H9 (cell line): ENCODE measurements around the gene NRXN3. TPM values are rescaled to one million over a fixed set of nuclear protein-coding genes. Genes with fewer than 3 reads are reported as not detected.

ENCODE experiments used
- DNase-seq: peaks from one replicate; pipeline ENCODE4 v3.0.0-alpha.2; 2017
- H2AFZ ChIP-seq: one replicate; pipeline ENCODE4 v1.6.1; 2013; ENCODE audit warnings: mild to moderate bottlenecking, low read length, control low read depth, moderate library complexity
- H2AK5ac ChIP-seq: 2 replicates; pipeline ENCODE4 v1.6.1; 2013; ENCODE audit warnings: low read length, control low read depth, mixed read lengths; ENCODE audit not compliant: insufficient read length
- H2BK120ac ChIP-seq: one replicate; pipeline ENCODE4 v1.6.1; 2013; ENCODE audit warnings: low read depth, mild to moderate bottlenecking, low read length, control low read depth, inconsistent platforms; ENCODE audit not compliant: poor library complexity, severe bottlenecking
- H2BK12ac ChIP-seq: 2 replicates; pipeline ENCODE4 v1.6.1; 2013; ENCODE audit warnings: low read length, control low read depth, mixed read lengths, low read depth; ENCODE audit not compliant: insufficient read length
- H2BK15ac ChIP-seq: 2 replicates; pipeline ENCODE4 v1.6.1; 2013; ENCODE audit warnings: low read depth, low read length, control low read depth
- H2BK20ac ChIP-seq: one replicate; pipeline ENCODE4 v1.6.1; 2013; ENCODE audit warnings: low read depth, mild to moderate bottlenecking, low read length, control low read depth, inconsistent platforms; ENCODE audit not compliant: poor library complexity, severe bottlenecking
- H2BK5ac ChIP-seq: 2 replicates; pipeline ENCODE4 v1.6.1; 2013; ENCODE audit warnings: low read length, control low read depth, mixed read lengths; ENCODE audit not compliant: insufficient read length
- H3K14ac ChIP-seq: 2 replicates; pipeline ENCODE4 v1.6.1; 2013; ENCODE audit warnings: low read length, control low read depth; ENCODE audit not compliant: insufficient read depth
- H3K18ac ChIP-seq: 2 replicates; pipeline ENCODE4 v1.6.1; 2013; ENCODE audit warnings: low read depth, mild to moderate bottlenecking, mixed read lengths, low read length, control low read depth; ENCODE audit not compliant: insufficient read length
- H3K23ac ChIP-seq: 2 replicates; pipeline ENCODE4 v1.6.1; 2013; ENCODE audit warnings: low read length, control low read depth, mixed read lengths, low read depth; ENCODE audit not compliant: insufficient read length
- H3K23me2 ChIP-seq: 2 replicates; pipeline ENCODE4 v1.6.1; 2013; ENCODE audit warnings: low read depth, mild to moderate bottlenecking, mixed read lengths, low read length, control low read depth; ENCODE audit not compliant: insufficient read length, poor library complexity, severe bottlenecking
- H3K27ac ChIP-seq: 2 replicates; pipeline ENCODE4 v1.5.1; 2013; ENCODE audit warnings: low read length, control low read depth, mixed read lengths, low read depth; ENCODE audit not compliant: insufficient read length
- H3K27me3 ChIP-seq: 2 replicates; pipeline ENCODE4 v1.6.1; 2013; ENCODE audit warnings: low read length, control low read depth, inconsistent platforms; ENCODE audit not compliant: insufficient read depth
- H3K4ac ChIP-seq: 2 replicates; pipeline ENCODE4 v1.6.1; 2013; ENCODE audit warnings: low read depth, mild to moderate bottlenecking, control low read depth, inconsistent platforms, low read length, moderate library complexity
- H3K4me1 ChIP-seq: 2 replicates; pipeline ENCODE4 v1.6.1; 2013; ENCODE audit warnings: low read length, control low read depth, inconsistent platforms; ENCODE audit not compliant: insufficient read depth
- H3K4me2 ChIP-seq: 2 replicates; pipeline ENCODE4 v1.6.1; 2013; ENCODE audit warnings: low read length, control low read depth, mixed read lengths; ENCODE audit not compliant: insufficient read length, insufficient read depth
- H3K56ac ChIP-seq: 2 replicates; pipeline ENCODE4 v1.6.1; 2013; ENCODE audit warnings: low read depth, mild to moderate bottlenecking, mixed read lengths, low read length, control low read depth; ENCODE audit not compliant: insufficient read length
- H3K79me1 ChIP-seq: 2 replicates; pipeline ENCODE4 v1.6.1; 2013; ENCODE audit warnings: low read depth, mild to moderate bottlenecking, moderate library complexity, low read length, control low read depth, inconsistent platforms; ENCODE audit not compliant: insufficient read depth, poor library complexity, severe bottlenecking
- H3K79me2 ChIP-seq: 2 replicates; pipeline ENCODE4 v1.6.1; 2013; ENCODE audit warnings: low read length, control low read depth, inconsistent platforms; ENCODE audit not compliant: insufficient read depth
- H3K9ac ChIP-seq: 2 replicates; pipeline ENCODE4 v1.6.1; 2013; ENCODE audit warnings: low read length, control low read depth, mixed read lengths; ENCODE audit not compliant: insufficient read length; ENCODE audit errors: extremely low read depth
- H3K9me3 ChIP-seq: one replicate; pipeline ENCODE4 v1.6.1; 2013; ENCODE audit warnings: low read depth, low read length, inconsistent platforms; ENCODE audit not compliant: control insufficient read depth
- H3T11ph ChIP-seq: one replicate; pipeline ENCODE4 v1.6.1; 2013; ENCODE audit warnings: mild to moderate bottlenecking, low read length, control low read depth, inconsistent platforms
- H4K20me1 ChIP-seq: one replicate; pipeline ENCODE4 v1.6.1; 2013; ENCODE audit not compliant: control insufficient read depth, insufficient read length, insufficient read depth
- H4K5ac ChIP-seq: 2 replicates; pipeline ENCODE4 v1.6.1; 2013; ENCODE audit warnings: low read depth, mild to moderate bottlenecking, mixed read lengths, low read length, control low read depth; ENCODE audit not compliant: insufficient read length
- H4K8ac ChIP-seq: replicated peaks from 2 replicates; pipeline ENCODE4 v1.6.1; 2013; ENCODE audit warnings: low read length, control low read depth, mixed read lengths, low read depth; ENCODE audit not compliant: insufficient read length
- H4K91ac ChIP-seq: 2 replicates; pipeline ENCODE4 v1.6.1; 2013; ENCODE audit warnings: low read depth, mild to moderate bottlenecking, moderate library complexity, mixed read lengths, low read length, control low read depth; ENCODE audit not compliant: insufficient read length
- H3K27ac Mint-ChIP-seq, 3 experiments: 2 replicates in 2 of 3; 3 replicates in 1 of 3; pipeline ENCODE4 v1.8.0; 2020 to 2021; ENCODE audit warnings: mixed read lengths in 3 of 3, mild to moderate bottlenecking in 1 of 3, moderate library complexity in 1 of 3
- H3K27me3 Mint-ChIP-seq: 2 replicates; pipeline ENCODE4 v1.8.0; 2021; ENCODE audit warnings: low read depth, mild to moderate bottlenecking, moderate library complexity, mixed read lengths
- H3K36me3 Mint-ChIP-seq, 3 experiments: 2 replicates in 2 of 3; 3 replicates in 1 of 3; pipeline ENCODE4 v1.8.0; 2020 to 2021; ENCODE audit warnings: low read depth in 3 of 3, mixed read lengths in 3 of 3; ENCODE audit not compliant: insufficient read depth in 1 of 3
- H3K4me1 Mint-ChIP-seq, 2 experiments: 2 replicates each; pipeline ENCODE4 v1.8.0; 2020; ENCODE audit warnings: mixed read lengths in 2 of 2
- H3K4me3 Mint-ChIP-seq, 2 experiments: 2 replicates in 1 of 2; 3 replicates in 1 of 2; pipeline ENCODE4 v1.8.0; 2020 to 2021; ENCODE audit warnings: mild to moderate bottlenecking in 2 of 2, mixed read lengths in 2 of 2, moderate library complexity in 1 of 2
- H3K9me3 Mint-ChIP-seq, 2 experiments: 2 replicates in 1 of 2; 3 replicates in 1 of 2; pipeline ENCODE4 v1.8.0; 2020; ENCODE audit warnings: mild to moderate bottlenecking in 2 of 2, mixed read lengths in 2 of 2, moderate library complexity in 1 of 2
- WGBS: extraction: QIAGEN DNeasy Blood & Tissue Kit; methylation state at CpG from one replicate; pipeline ENCODE4 v1.1.7; 2013; ENCODE audit warnings: missing lambda C conversion rate, low lambda C conversion rate, mixed read lengths; ENCODE audit not compliant: insufficient read length; ENCODE audit errors: extremely low coverage; 5-methylcytosine and 5-hydroxymethylcytosine counted together
- total RNA-seq: library from RNA; stranded (reverse); gene quantifications from 2 replicates; pipeline ENCODE4 v1.2.1, GENCODE V29; 2021
- TF ChIP-seq, protein P1 (sequence below): fragments of 200-600 bp; sonication (generic); conservative IDR thresholded peaks from 3 replicates; pipeline ENCODE4 v1.8.0; 2021; ENCODE audit warnings: antibody characterized with exemption, mild to moderate bottlenecking

NRXN3 gene
- total RNA-seq, 1 experiment from 2014 or later = 1.8 TPM

DNA sequence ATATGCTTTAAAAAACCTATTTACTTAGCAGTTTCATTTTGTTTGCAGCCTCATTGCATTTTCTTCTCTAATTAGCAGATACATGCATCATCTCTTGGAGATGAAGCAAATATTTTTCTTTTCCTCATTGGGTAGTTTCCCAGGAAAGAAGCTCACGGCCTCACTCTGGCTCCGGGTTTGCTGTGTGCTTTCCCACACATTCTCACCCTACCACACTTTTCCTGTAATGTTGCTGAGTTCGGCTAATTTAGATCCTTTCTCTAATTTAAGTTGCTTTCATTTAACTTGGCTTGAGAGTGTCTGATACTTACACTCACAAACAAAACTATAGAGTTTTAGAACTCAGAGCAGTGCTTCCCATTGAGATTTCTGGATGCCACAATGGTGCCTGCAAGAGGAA, 928.2 kb downstream of the NRXN3 start:
- Histone ChIP-seq H3K79me1 (no peaks in the 10 kb centered on the region), H3K4me2 (no peak overlapping the region), H2AK5ac (no peak overlapping the region), H2BK12ac (no peak overlapping the region), H4K91ac (no peak overlapping the region), H3K9me3 (no peaks in the 10 kb centered on the region), H4K8ac (no peak overlapping the region), H2BK120ac (no peak overlapping the region), H2BK15ac (no peak overlapping the region), H3K18ac (no peak overlapping the region), H2BK20ac (no peak overlapping the region), H4K20me1 (no peaks in the 10 kb centered on the region), H2AFZ (no peak overlapping the region), H3K79me2 (no peaks in the 10 kb centered on the region), H3K23ac (no peak overlapping the region), H3K23me2 (no peaks in the 10 kb centered on the region), H3K4ac (no peak overlapping the region), H3K27me3 (no peaks in the 10 kb centered on the region), H3K56ac (no peak overlapping the region), H3K4me1 (peaks cover 5% of the 10 kb centered on the region; the same call in 1 of the 2 replicates), H3K9ac (no peak overlapping the region), H2BK5ac (no peak overlapping the region), H3T11ph (no peak overlapping the region), H4K5ac (no peak overlapping the region), H3K14ac (no peak overlapping the region), H3K27ac (no peak overlapping the region)
- Mint-ChIP-seq H3K27me3 (peaks cover 37% of the 10 kb centered on the region), H3K4me3 (no peak overlapping the region), H3K36me3 (no peaks in the 10 kb centered on the region), H3K4me1 (peaks cover 12 to 22% of the 10 kb centered on the region in 2 experiments), H3K9me3 (peaks cover 0 to 2% of the 10 kb centered on the region in 2 experiments; a peak in 1 of 5 replicates), H3K27ac (no peak overlapping the region)
- TF ChIP-seq, protein P1, sequence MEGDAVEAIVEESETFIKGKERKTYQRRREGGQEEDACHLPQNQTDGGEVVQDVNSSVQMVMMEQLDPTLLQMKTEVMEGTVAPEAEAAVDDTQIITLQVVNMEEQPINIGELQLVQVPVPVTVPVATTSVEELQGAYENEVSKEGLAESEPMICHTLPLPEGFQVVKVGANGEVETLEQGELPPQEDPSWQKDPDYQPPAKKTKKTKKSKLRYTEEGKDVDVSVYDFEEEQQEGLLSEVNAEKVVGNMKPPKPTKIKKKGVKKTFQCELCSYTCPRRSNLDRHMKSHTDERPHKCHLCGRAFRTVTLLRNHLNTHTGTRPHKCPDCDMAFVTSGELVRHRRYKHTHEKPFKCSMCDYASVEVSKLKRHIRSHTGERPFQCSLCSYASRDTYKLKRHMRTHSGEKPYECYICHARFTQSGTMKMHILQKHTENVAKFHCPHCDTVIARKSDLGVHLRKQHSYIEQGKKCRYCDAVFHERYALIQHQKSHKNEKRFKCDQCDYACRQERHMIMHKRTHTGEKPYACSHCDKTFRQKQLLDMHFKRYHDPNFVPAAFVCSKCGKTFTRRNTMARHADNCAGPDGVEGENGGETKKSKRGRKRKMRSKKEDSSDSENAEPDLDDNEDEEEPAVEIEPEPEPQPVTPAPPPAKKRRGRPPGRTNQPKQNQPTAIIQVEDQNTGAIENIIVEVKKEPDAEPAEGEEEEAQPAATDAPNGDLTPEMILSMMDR = no peak
- WGBS = no CpG with 5 or more reads among the region's 3 CpGs
- DNase-seq = no peak
